HG03045 (cell line): ENCODE results near the gene IQCK.

Experiments used
- ATAC-seq: cut with Tn5 transposase; IDR thresholded peaks from one replicate; pipeline ENCODE4 v1.9.1; 2021; ENCODE audit warnings: mild to moderate bottlenecking, moderate library complexity; ENCODE audit not compliant: unreplicated experiment

IQCK gene

GRCh38 chr16:19753815-19754643 is 36.0 kb downstream of the IQCK start:
- no peak for ATAC-seq

- no peak for ATAC-seq
Measured at GRCh38 chr16:19754644-19755036, 36.6 kb downstream of the IQCK start.

- ATAC-seq, result no peak
Measured at GRCh38 chr16:19755268-19755667, 37.2 kb downstream of the IQCK start.

- no peak for ATAC-seq
Measured at GRCh38 chr16:19757026-19757425, 39.0 kb downstream of the IQCK start.

- ATAC-seq, result no peak
Measured at GRCh38 chr16:19757762-19758595, 39.9 kb downstream of the IQCK start.

GRCh38 chr16:19760356-19761060 is 42.4 kb downstream of the IQCK start:
- no peak for ATAC-seq

GRCh38 chr16:19765860-19766553 is 47.9 kb downstream of the IQCK start:
- no peak for ATAC-seq

- ATAC-seq, result no peak
Measured at GRCh38 chr16:19766554-19766884, 48.4 kb downstream of the IQCK start.

- no peak for ATAC-seq
Measured at GRCh38 chr16:19766988-19767387, 48.9 kb downstream of the IQCK start.

- ATAC-seq, result no peak
Measured at GRCh38 chr16:19767497-19767896, 49.4 kb downstream of the IQCK start.

- no peak for ATAC-seq
Measured at GRCh38 chr16:19769239-19769638, 51.2 kb downstream of the IQCK start.

- no peak for ATAC-seq
Measured at GRCh38 chr16:19771040-19771439, 53.0 kb downstream of the IQCK start.

GRCh38 chr16:19771796-19772195 is 53.7 kb downstream of the IQCK start:
- no peak for ATAC-seq

- ATAC-seq, result no peak
Measured at GRCh38 chr16:19774024-19774423, 56.0 kb downstream of the IQCK start.

GRCh38 chr16:19776147-19776546 is 58.1 kb downstream of the IQCK start:
- ATAC-seq, result no peak

GRCh38 chr16:19776565-19776964 is 58.5 kb downstream of the IQCK start:
- ATAC-seq, result no peak

- no peak for ATAC-seq
Measured at GRCh38 chr16:19780321-19780720, 62.2 kb downstream of the IQCK start.

- no peak for ATAC-seq
Measured at GRCh38 chr16:19781226-19781625, 63.2 kb downstream of the IQCK start.

- ATAC-seq, result no peak
Measured at GRCh38 chr16:19783363-19784182, 65.5 kb downstream of the IQCK start.

- no peak for ATAC-seq
Measured at GRCh38 chr16:19784183-19784736, 66.2 kb downstream of the IQCK start.
